HFF-Myc (cell line): Measurements from ENCODE around the gene PTPRM.

ENCODE experiments used
- DNase-seq: peaks from one replicate; pipeline ENCODE4 v3.0.0-alpha.2; 2011; ENCODE audit warnings: low read depth; ENCODE audit errors: extremely low read depth
- H3K4me3 ChIP-seq: replicated peaks from 2 replicates; pipeline ENCODE4 v1.5.1; 2011; ENCODE audit warnings: low read depth, mild to moderate bottlenecking, control low read depth, low read length
- TF ChIP-seq, protein P1 (sequence below): IDR thresholded peaks from 2 replicates; pipeline ENCODE4 v1.5.1; 2012; ENCODE audit warnings: mild to moderate bottlenecking, low read depth, low read length, control low read depth; ENCODE audit errors: missing control alignments

Gene PTPRM

DNA sequence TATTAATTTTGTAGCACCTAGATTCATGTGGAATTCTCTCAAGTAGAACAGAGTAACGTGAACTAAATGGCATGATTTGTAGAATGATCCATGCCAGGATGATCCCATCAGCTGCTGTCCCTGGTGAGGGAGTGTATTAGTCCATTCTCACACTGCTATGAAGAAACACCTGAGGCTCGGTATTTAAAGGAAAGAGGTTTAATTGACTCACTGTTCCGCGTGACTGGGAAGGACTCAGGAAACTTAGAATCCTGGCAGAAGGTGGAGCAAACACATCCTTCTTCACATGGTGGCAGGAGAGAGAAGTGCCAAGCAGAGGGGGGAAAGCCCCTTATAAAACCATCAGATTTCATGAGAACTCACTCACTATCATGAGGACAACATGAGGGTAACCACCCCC lies 312.6 kb downstream of the PTPRM start:
- no peak for DNase-seq
- TF ChIP-seq, protein P1, sequence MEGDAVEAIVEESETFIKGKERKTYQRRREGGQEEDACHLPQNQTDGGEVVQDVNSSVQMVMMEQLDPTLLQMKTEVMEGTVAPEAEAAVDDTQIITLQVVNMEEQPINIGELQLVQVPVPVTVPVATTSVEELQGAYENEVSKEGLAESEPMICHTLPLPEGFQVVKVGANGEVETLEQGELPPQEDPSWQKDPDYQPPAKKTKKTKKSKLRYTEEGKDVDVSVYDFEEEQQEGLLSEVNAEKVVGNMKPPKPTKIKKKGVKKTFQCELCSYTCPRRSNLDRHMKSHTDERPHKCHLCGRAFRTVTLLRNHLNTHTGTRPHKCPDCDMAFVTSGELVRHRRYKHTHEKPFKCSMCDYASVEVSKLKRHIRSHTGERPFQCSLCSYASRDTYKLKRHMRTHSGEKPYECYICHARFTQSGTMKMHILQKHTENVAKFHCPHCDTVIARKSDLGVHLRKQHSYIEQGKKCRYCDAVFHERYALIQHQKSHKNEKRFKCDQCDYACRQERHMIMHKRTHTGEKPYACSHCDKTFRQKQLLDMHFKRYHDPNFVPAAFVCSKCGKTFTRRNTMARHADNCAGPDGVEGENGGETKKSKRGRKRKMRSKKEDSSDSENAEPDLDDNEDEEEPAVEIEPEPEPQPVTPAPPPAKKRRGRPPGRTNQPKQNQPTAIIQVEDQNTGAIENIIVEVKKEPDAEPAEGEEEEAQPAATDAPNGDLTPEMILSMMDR: no peak
- H3K4me3 ChIP-seq: no peak overlapping the region

DNA sequence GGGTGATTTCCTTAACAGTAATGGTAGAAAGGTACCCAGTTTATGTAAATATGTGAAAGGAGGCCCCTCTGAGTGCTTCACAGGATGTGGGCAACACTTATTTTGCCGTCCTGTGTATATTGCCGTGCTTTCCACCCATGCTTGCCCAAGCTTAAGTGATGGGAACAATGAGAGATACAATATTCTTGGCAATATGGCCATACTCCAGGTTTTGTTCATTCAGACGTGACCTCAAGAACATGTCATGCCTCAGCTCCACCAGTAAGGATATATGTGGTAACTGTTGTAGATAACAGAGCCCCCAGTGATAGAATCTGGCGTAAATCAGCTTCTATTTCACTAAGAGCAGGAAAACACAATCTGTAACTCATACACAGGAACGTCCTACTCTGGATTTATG lies 318.7 kb downstream of the PTPRM start:
- TF ChIP-seq, protein P1: no peak
- DNase-seq: no peak
- H3K4me3 ChIP-seq: no peak overlapping the region

DNA sequence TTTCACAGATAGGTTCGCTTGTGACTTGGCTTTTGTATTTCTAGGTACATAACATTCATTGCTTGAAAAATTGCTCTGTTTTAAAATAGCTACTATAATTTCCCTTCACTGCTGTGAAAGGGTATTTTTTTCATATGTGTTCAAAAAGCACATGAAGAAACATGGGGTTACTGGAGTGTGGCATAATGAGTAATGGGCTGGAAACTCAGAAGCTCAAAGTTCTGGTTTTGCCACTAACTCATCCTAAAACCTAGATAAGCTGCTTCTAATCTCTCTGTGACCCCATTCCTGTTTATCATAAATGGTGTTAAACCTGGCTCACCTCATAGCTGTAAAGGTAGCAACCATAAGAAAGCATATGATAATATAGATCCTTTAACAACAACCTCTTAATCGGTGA lies 319.3 kb downstream of the PTPRM start:
- no peak for DNase-seq
- TF ChIP-seq, protein P1: no peak
- no peak overlapping the region for H3K4me3 ChIP-seq

DNA sequence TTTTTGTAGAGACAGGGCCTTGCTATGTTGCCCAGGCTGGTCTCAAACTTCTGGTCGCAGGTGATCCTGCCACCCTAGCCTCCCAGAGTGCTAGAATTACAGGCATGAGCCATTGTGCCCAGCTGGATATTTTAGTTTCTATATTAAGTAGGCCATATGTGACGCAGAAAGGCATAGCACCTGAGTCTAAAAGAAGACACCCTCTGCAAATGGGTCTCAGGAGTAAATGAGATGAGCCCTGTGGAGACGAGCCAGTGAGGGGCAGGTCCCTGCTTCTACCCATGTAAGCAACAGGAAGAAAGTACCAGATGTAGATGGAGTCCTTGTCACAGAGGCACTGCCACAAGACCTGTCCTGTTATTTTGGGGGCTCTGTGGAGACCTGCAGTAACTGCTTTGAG lies 322.4 kb downstream of the PTPRM start:
- DNase-seq: no peak

GRCh38 chr18:7890075-7890474 lies 323.0 kb downstream of the PTPRM start:
- TF ChIP-seq, protein P1: no peak
- no peak for DNase-seq
- no peak overlapping the region for H3K4me3 ChIP-seq

More for the DNA sequence above, 322.4 kb downstream of the PTPRM start:
- no peak overlapping the region for H3K4me3 ChIP-seq
- TF ChIP-seq, protein P1: no peak

DNA sequence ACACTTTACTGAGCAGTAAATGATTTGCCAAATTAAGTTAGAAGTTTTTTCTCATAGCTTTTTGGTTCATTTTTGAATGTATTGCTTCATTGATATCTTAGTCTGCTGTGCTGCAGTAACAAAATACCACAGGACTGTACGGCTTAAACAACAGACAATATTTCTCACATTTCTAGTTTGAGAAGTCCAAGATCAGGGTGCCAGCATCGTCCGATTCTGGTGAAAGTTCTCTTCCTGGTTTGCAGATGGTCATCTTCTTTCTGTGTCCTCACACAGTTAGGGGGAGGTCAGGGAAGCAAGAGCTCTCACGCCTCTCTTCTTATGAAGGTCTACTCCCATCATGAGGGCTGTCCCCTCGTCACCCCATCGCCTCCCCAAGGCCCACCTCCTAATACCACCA lies 325.4 kb downstream of the PTPRM start:
- TF ChIP-seq, protein P1: no peak
- DNase-seq: no peak
- no peak overlapping the region for H3K4me3 ChIP-seq

- no peak overlapping the region for H3K4me3 ChIP-seq
- no peak for DNase-seq
- TF ChIP-seq, protein P1: no peak
Observed at GRCh38 chr18:7894592-7894991, 327.5 kb downstream of the PTPRM start.
